HG03060 (cell line): Measurements from ENCODE around the gene RPTOR.
"Not testable (repeated sequence)": the region's sequence is repeated elsewhere in the genome, so short reads cannot be mapped to it uniquely, and the experiment has no call there.

Experiments
- ATAC-seq: cut with Tn5 transposase; IDR thresholded peaks from one replicate; pipeline ENCODE4 v1.9.1; 2021; ENCODE audit warnings: low read depth, moderate number of reproducible peaks; ENCODE audit not compliant: unreplicated experiment

The RPTOR gene

GRCh38 chr17:80864751-80865150 lies 320.1 kb downstream of the RPTOR start:
- no peak for ATAC-seq

- no peak for ATAC-seq
Measured at GRCh38 chr17:80866050-80866793, 321.6 kb downstream of the RPTOR start.

GRCh38 chr17:80868022-80868609 lies 323.5 kb downstream of the RPTOR start:
- ATAC-seq, result no peak

- ATAC-seq, result no peak
Measured at GRCh38 chr17:80869481-80870145, 325.0 kb downstream of the RPTOR start.

- no peak for ATAC-seq
Measured at GRCh38 chr17:80870401-80870800, 325.8 kb downstream of the RPTOR start.

GRCh38 chr17:80871341-80871740 lies 326.7 kb downstream of the RPTOR start:
- no peak for ATAC-seq

- no peak for ATAC-seq
Measured at GRCh38 chr17:80872001-80872500, 327.4 kb downstream of the RPTOR start.

GRCh38 chr17:80872501-80873306 lies 328.1 kb downstream of the RPTOR start:
- no peak for ATAC-seq

GRCh38 chr17:80873307-80873951 lies 328.8 kb downstream of the RPTOR start:
- no peak for ATAC-seq

- no peak for ATAC-seq
Measured at GRCh38 chr17:80874866-80875445, 330.3 kb downstream of the RPTOR start.

- ATAC-seq, result not testable (repeated sequence)
Measured at GRCh38 chr17:80875480-80875995, 330.9 kb downstream of the RPTOR start.

- not testable (repeated sequence) for ATAC-seq
Measured at GRCh38 chr17:80876456-80876949, 331.9 kb downstream of the RPTOR start.

- ATAC-seq, result peak; percentile 89
Measured at GRCh38 chr17:80876950-80877728, 332.5 kb downstream of the RPTOR start.

- no peak for ATAC-seq
Measured at GRCh38 chr17:80877729-80878303, 333.2 kb downstream of the RPTOR start.

- ATAC-seq, result no peak
Measured at GRCh38 chr17:80878876-80879722, 334.5 kb downstream of the RPTOR start.

- ATAC-seq, result no peak
Measured at GRCh38 chr17:80879723-80880647, 335.3 kb downstream of the RPTOR start.
